ENCODE results near the gene PPP3R1. TPM values are rescaled to one million over a fixed set of nuclear protein-coding genes. Genes with fewer than 3 reads are reported as not detected.

The PPP3R1 gene
- total RNA-seq, 1 experiment from 2014 or later = 74.2 TPM

- H2AK5ac ChIP-seq (ENCODE audit: insufficient read length, low read length) = no peak overlapping the region
- Mint-ChIP-seq H3K36me3 (ENCODE audit: insufficient read depth in 1 of 3, low read depth in 3 of 3) (no peaks in the 10 kb centered on the region), H3K27me3 (ENCODE audit: low read depth) (no peaks in the 10 kb centered on the region), H3K9me3 (no peaks in the 10 kb centered on the region; a peak in 1 of 5 replicates), H3K4me3 (no peak overlapping the region), H3K27ac (no peak overlapping the region), H3K4me1 (peaks cover 0 to 7% of the 10 kb centered on the region in 2 experiments; a peak in 1 of 4 replicates)
- H3K79me2 ChIP-seq (ENCODE audit: insufficient read depth, low read length) = no peaks in the 10 kb centered on the region
- no peak overlapping the region for H4K5ac ChIP-seq (ENCODE audit: insufficient read length, low read depth, low read length)
- DNase-seq = no peak
- H3K79me1 ChIP-seq (ENCODE audit: insufficient read depth, low read depth, low read length, poor library complexity, severe bottlenecking) = no peaks in the 10 kb centered on the region
- H3K56ac ChIP-seq (ENCODE audit: insufficient read length, low read depth, low read length) = no peak overlapping the region
- no peaks in the 10 kb centered on the region for H3K23me2 ChIP-seq (ENCODE audit: insufficient read length, low read depth, low read length, poor library complexity, severe bottlenecking)
- H4K8ac ChIP-seq (replicated peaks; ENCODE audit: insufficient read length, low read depth, low read length) = no peak overlapping the region
- H2BK15ac ChIP-seq (ENCODE audit: low read depth, low read length) = no peak overlapping the region
- no peak for TF ChIP-seq CTCF (conservative IDR thresholded peaks at IDR 0.05)
- H3K4me1 ChIP-seq (ENCODE audit: insufficient read depth, low read length) = no peaks in the 10 kb centered on the region
- H3T11ph ChIP-seq (ENCODE audit: low read length) = no peak overlapping the region
- H3K9me3 ChIP-seq (ENCODE audit: control insufficient read depth, low read depth, low read length) = no peaks in the 10 kb centered on the region
- no peaks in the 10 kb centered on the region for H3K27me3 ChIP-seq (ENCODE audit: insufficient read depth, low read length)
- no peaks in the 10 kb centered on the region for H4K20me1 ChIP-seq (ENCODE audit: control insufficient read depth, insufficient read depth, insufficient read length)
- H2BK12ac ChIP-seq (ENCODE audit: insufficient read length, low read depth, low read length) = no peak overlapping the region
- no peak overlapping the region for H2AFZ ChIP-seq (ENCODE audit: low read length)
- no peak overlapping the region for H3K4ac ChIP-seq (ENCODE audit: low read depth, low read length)
- H3K14ac ChIP-seq (ENCODE audit: insufficient read depth, low read length) = no peak overlapping the region
- no peak overlapping the region for H4K91ac ChIP-seq (ENCODE audit: insufficient read length, low read depth, low read length)
- H3K18ac ChIP-seq (ENCODE audit: insufficient read length, low read depth, low read length) = no peak overlapping the region
- no peak overlapping the region for H3K23ac ChIP-seq (ENCODE audit: insufficient read length, low read depth, low read length)
- no peak overlapping the region for H3K9ac ChIP-seq (ENCODE audit: extremely low read depth, insufficient read length, low read length)
- no peak overlapping the region for H3K4me2 ChIP-seq (ENCODE audit: insufficient read depth, insufficient read length, low read length)
- no CpG with 5 or more reads among the region's 5 CpGs for WGBS (ENCODE audit: extremely low coverage, insufficient read length, low lambda C conversion rate)
- no peak overlapping the region for H2BK20ac ChIP-seq (ENCODE audit: low read depth, low read length, poor library complexity, severe bottlenecking)
- H3K27ac ChIP-seq (ENCODE audit: insufficient read length, low read depth, low read length) = no peak overlapping the region
- H2BK120ac ChIP-seq (ENCODE audit: low read depth, low read length, poor library complexity, severe bottlenecking) = no peak overlapping the region
- no peak overlapping the region for H2BK5ac ChIP-seq (ENCODE audit: insufficient read length, low read length)
Observed at GRCh38 chr2:68290901-68291300, 38.6 kb upstream of the PPP3R1 start.

Data from H9 (cell line).